HepG2 (cell line): ENCODE measurements around the gene PXDC1. TPM values are rescaled to one million over a fixed set of nuclear protein-coding genes. Genes with fewer than 3 reads are reported as not detected.

Experiments
- ASH2L ChIP-seq: fragments of 300-600, 200-600 bp; sonication (generic); IDR thresholded peaks from 2 replicates; pipeline ENCODE4 v1.7.0; 2017; ENCODE audit warnings: low read depth, mild to moderate bottlenecking, moderate library complexity, mixed read lengths, low read length; ENCODE audit not compliant: insufficient read length
- FOXO1 ChIP-seq: sonication (generic); formaldehyde crosslinking; IDR thresholded peaks from 2 replicates; pipeline ENCODE4 v1.4.0; 2020; ENCODE audit warnings: missing genetic modification reagents
- HIVEP1 ChIP-seq: sonication (generic); formaldehyde crosslinking; IDR thresholded peaks from 2 replicates; pipeline ENCODE4 v1.4.0; 2020; ENCODE audit warnings: mild to moderate bottlenecking, missing genetic modification reagents
- MAFF ChIP-seq: IDR thresholded peaks from 2 replicates; pipeline ENCODE4 v1.6.1; 2011; ENCODE audit warnings: low read depth, low read length, improper control_type of control experiment
- MNT ChIP-seq: fragments of 450-650 bp; IDR thresholded peaks from 2 replicates; pipeline ENCODE4 v1.6.1; 2016
- NFE2L1 ChIP-seq: sonication (generic); formaldehyde crosslinking; IDR thresholded peaks from 2 replicates; pipeline ENCODE4 v1.4.0; 2020; ENCODE audit warnings: missing genetic modification reagents, mild to moderate bottlenecking, borderline replicate concordance
- NR2F1 ChIP-seq, 2 experiments: fragments of 450-650 bp in 1 of 2; formaldehyde crosslinking in 1 of 2; IDR thresholded peaks; 2 replicates each; pipeline versions ENCODE4 v1.5.0 to v1.6.1; 2016 to 2020; ENCODE audit warnings: mild to moderate bottlenecking in 1 of 2, missing compliant biosample characterization in 1 of 2, missing genetic modification reagents in 1 of 2, moderate library complexity in 1 of 2
- PHF8 ChIP-seq: sonication (generic); formaldehyde crosslinking; IDR thresholded peaks from 2 replicates; pipeline ENCODE4 v1.5.0; 2020; ENCODE audit warnings: missing genetic modification reagents
- RAD21 ChIP-seq: fragments of 450-650 bp; formaldehyde crosslinking; IDR thresholded peaks from 2 replicates; pipeline ENCODE4 v1.5.0; 2020; ENCODE audit warnings: mild to moderate bottlenecking
- SETDB1 ChIP-seq: sonication (generic); formaldehyde crosslinking; IDR thresholded peaks from 2 replicates; pipeline ENCODE4 v1.5.1; 2020; ENCODE audit warnings: missing genetic modification reagents, mild to moderate bottlenecking, borderline replicate concordance
- SMYD3 ChIP-seq: sonication (generic); formaldehyde crosslinking; IDR thresholded peaks from 2 replicates; pipeline ENCODE4 v1.8.1; 2023; ENCODE audit warnings: mild to moderate bottlenecking, missing genetic modification reagents
- SNRNP70 ChIP-seq: fragments of 200-400 bp; formaldehyde crosslinking; IDR thresholded peaks from 2 replicates; pipeline ENCODE4 v1.6.1; 2017; ENCODE audit warnings: mild to moderate bottlenecking, low read depth, low read length, moderate library complexity
- TFDP1 ChIP-seq: IDR thresholded peaks from 2 replicates; pipeline ENCODE4 v1.6.1; 2016; ENCODE audit warnings: missing compliant biosample characterization, missing genetic modification reagents, borderline replicate concordance
- ZNF317 ChIP-seq: sonication (generic); formaldehyde crosslinking; IDR thresholded peaks from 2 replicates; pipeline ENCODE4 v1.5.0; 2020; ENCODE audit warnings: mild to moderate bottlenecking, missing genetic modification reagents
- ZNF441 ChIP-seq: sonication (generic); formaldehyde crosslinking; IDR thresholded peaks from 2 replicates; pipeline ENCODE4 v1.7.0; 2021; ENCODE audit warnings: missing genetic modification reagents, borderline replicate concordance
- ZNF501 ChIP-seq: sonication (generic); formaldehyde crosslinking; IDR thresholded peaks from 2 replicates; pipeline ENCODE4 v1.5.1; 2020; ENCODE audit warnings: mild to moderate bottlenecking, moderate library complexity, missing genetic modification reagents
- ZNF710 ChIP-seq: sonication (generic); formaldehyde crosslinking; IDR thresholded peaks from 2 replicates; pipeline ENCODE4 v1.5.0; 2020; ENCODE audit warnings: mild to moderate bottlenecking, missing genetic modification reagents, borderline replicate concordance
- ZXDC ChIP-seq: sonication (generic); formaldehyde crosslinking; IDR thresholded peaks from 2 replicates; pipeline ENCODE4 v1.5.0; 2020; ENCODE audit warnings: mild to moderate bottlenecking, missing genetic modification reagents
- polyA plus RNA-seq, 8 experiments: library from polyadenylated mRNA; depleted of rRNA in 3 of 8; stranded (reverse) in 7 of 8; unstranded in 1 of 8; fragments of >200 nt; fragmentation: Illumina TruSeq in 4 of 8; extraction: Trizol in 4 of 8; gene quantifications; 2 replicates each; pipeline versions ENCODE4 v1.2.1 to v1.2.3, GENCODE V29; 2011 to 2016; ENCODE audit warnings: low read depth in 4 of 8, missing spikeins in 1 of 8, mixed read lengths in 1 of 8; ENCODE audit not compliant: insufficient read depth in 1 of 8
- total RNA-seq, 5 experiments: library from RNA; depleted of rRNA; stranded (reverse); fragments of >200 nt; fragmentation: Illumina TruSeq; extraction: Trizol; gene quantifications; 2 replicates each; pipeline ENCODE4 v1.2.3, GENCODE V29; 2016; ENCODE audit warnings: low read depth in 1 of 5

Gene PXDC1
- total and polyA plus RNA-seq, 2 of the 13 experiments (the other 11 are each of a cell fraction or from before 2014, with no cell fraction given) = 32.4 to 34.7 TPM

GRCh38 chr6:3776881-3777507, 25.5 kb upstream of the PXDC1 start (continued):
- TF ChIP-seq MNT (peak; percentile 48), TFDP1 (CRISPR knock-in tag) (0 out of 2 replicates have a peak, but pooled peaks have one; percentile 18), HIVEP1 (CRISPR knock-in tag) (0 out of 2 replicates have a peak, but pooled peaks have one; percentile 42), FOXO1 (CRISPR knock-in tag) (0 out of 2 replicates have a peak, but pooled peaks have one; percentile 34), SETDB1 (CRISPR knock-in tag) (no peak), ZNF501 (CRISPR knock-in tag) (no peak), ZNF710 (CRISPR knock-in tag) (no peak), ASH2L (no peak), PHF8 (no peak), ZNF317 (CRISPR knock-in tag) (no peak), SNRNP70 (no peak), NFE2L1 (CRISPR knock-in tag) (no peak), MAFF (no peak), SMYD3 (no peak), RAD21 (peak; percentile 74), NR2F1 (CRISPR knock-in tag; IDR thresholded peaks at IDR 0.05) (0 out of 4 replicates have a peak, but pooled peaks of 1 of the 2 experiments have one; percentile 20), ZNF441 (CRISPR knock-in tag) (no peak), ZXDC (CRISPR knock-in tag) (no peak)
